RWPE2 (cell line): ENCODE results near the gene ARNT2.
A peak's percentile ranks its signal among the peaks of the same experiment; 100 is the strongest.

Experiments used
- ATAC-seq: fragments of 200-7000 bp; cut with Tn5 transposase; 3 replicates; pipeline ENCODE4 v1.9.1; 2021; ENCODE audit warnings: low read depth
- DNase-seq: peaks from one replicate; pipeline ENCODE4 v3.0.0-alpha.2; 2020; ENCODE audit warnings: low spot score
- H3K27ac ChIP-seq: fragments of 450-650 bp; 2 replicates; pipeline ENCODE4 v1.5.1; 2017; ENCODE audit warnings: mild to moderate bottlenecking; ENCODE audit not compliant: poor library complexity, severe bottlenecking
- H3K27me3 ChIP-seq: fragments of 250-450 bp; sonication (Bioruptor Pico); 2 replicates; pipeline ENCODE4 v1.5.1; 2021; ENCODE audit warnings: mild to moderate bottlenecking, moderate library complexity; ENCODE audit not compliant: insufficient read depth, poor library complexity, severe bottlenecking
- H3K36me3 ChIP-seq: fragments of 250-450 bp; sonication (Bioruptor Pico); 2 replicates; pipeline ENCODE4 v1.5.1; 2020; ENCODE audit warnings: low read depth, mild to moderate bottlenecking, moderate library complexity
- H3K4me1 ChIP-seq: fragments of 250-450 bp; sonication (Bioruptor Pico); 2 replicates; pipeline ENCODE4 v1.5.1; 2021; ENCODE audit warnings: mild to moderate bottlenecking, moderate library complexity; ENCODE audit not compliant: insufficient read depth, poor library complexity, severe bottlenecking
- H3K4me3 ChIP-seq: fragments of 250-450 bp; sonication (Bioruptor Pico); 2 replicates; pipeline ENCODE4 v1.5.1; 2021; ENCODE audit warnings: mild to moderate bottlenecking, moderate library complexity; ENCODE audit not compliant: severe bottlenecking
- H3K9me3 ChIP-seq: fragments of 250-450 bp; sonication (Bioruptor Pico); 2 replicates; pipeline ENCODE4 v1.5.1; 2021; ENCODE audit warnings: mild to moderate bottlenecking, moderate library complexity; ENCODE audit not compliant: severe bottlenecking
- CTCF ChIP-seq: fragments of 450-650 bp; IDR thresholded peaks from one replicate; pipeline ENCODE4 v1.5.1; 2017; ENCODE audit warnings: mild to moderate bottlenecking, moderate library complexity; ENCODE audit not compliant: poor library complexity, severe bottlenecking

The ARNT2 gene

GRCh38 chr15:80570553-80570952, 166.4 kb downstream of the ARNT2 start:
- Histone ChIP-seq H3K9me3 (no peaks in the 10 kb centered on the region), H3K36me3 (no peaks in the 10 kb centered on the region), H3K4me3 (no peak overlapping the region), H3K27ac (no peak overlapping the region), H3K4me1 (peaks cover 6% of the 10 kb centered on the region), H3K27me3 (no peaks in the 10 kb centered on the region)
- ATAC-seq, result no peak
- DNase-seq, result peak; percentile 42
- peak; percentile 24 for TF ChIP-seq CTCF

- peaks cover 6% of the 10 kb centered on the region for H3K4me1 ChIP-seq
Measured at GRCh38 chr15:80572337-80572736, 168.2 kb downstream of the ARNT2 start.

GRCh38 chr15:80573606-80574005, 169.4 kb downstream of the ARNT2 start:
- ATAC-seq (no peak), DNase-seq (peak; percentile 7)
- Histone ChIP-seq H3K4me1 (no peaks in the 10 kb centered on the region), H3K36me3 (no peaks in the 10 kb centered on the region), H3K9me3 (no peaks in the 10 kb centered on the region), H3K27ac (no peak overlapping the region), H3K4me3 (no peak overlapping the region), H3K27me3 (no peaks in the 10 kb centered on the region)
- no peak for TF ChIP-seq CTCF

More at GRCh38 chr15:80572337-80572736, 168.2 kb downstream of the ARNT2 start:
- no peak for TF ChIP-seq CTCF
- no peaks in the 10 kb centered on the region for H3K36me3 ChIP-seq
- no peaks in the 10 kb centered on the region for H3K9me3 ChIP-seq
- peak; percentile 53 for DNase-seq
- H3K4me3 ChIP-seq, result no peak overlapping the region
- H3K27me3 ChIP-seq, result no peaks in the 10 kb centered on the region
- no peak for ATAC-seq
- no peak overlapping the region for H3K27ac ChIP-seq

GRCh38 chr15:80574590-80574989, 170.4 kb downstream of the ARNT2 start:
- peaks cover 8% of the 10 kb centered on the region for H3K4me1 ChIP-seq
- H3K9me3 ChIP-seq, result no peaks in the 10 kb centered on the region
- H3K4me3 ChIP-seq, result no peak overlapping the region
- ATAC-seq, result no peak
- H3K27ac ChIP-seq, result no peak overlapping the region
- TF ChIP-seq CTCF, result no peak
- no peaks in the 10 kb centered on the region for H3K36me3 ChIP-seq
- peak; percentile 40 for DNase-seq
- no peaks in the 10 kb centered on the region for H3K27me3 ChIP-seq

GRCh38 chr15:80576519-80577090, 172.4 kb downstream of the ARNT2 start:
- Histone ChIP-seq H3K27ac (no peak overlapping the region), H3K4me1 (peaks cover 27% of the 10 kb centered on the region), H3K36me3 (no peaks in the 10 kb centered on the region), H3K9me3 (no peaks in the 10 kb centered on the region), H3K27me3 (no peaks in the 10 kb centered on the region), H3K4me3 (no peak overlapping the region)
- DNase-seq (peak; percentile 61), ATAC-seq (no peak)
- TF ChIP-seq CTCF, result no peak
